HUDEP-2 (cell line): ENCODE measurements around the gene RCBTB2.

Experiments used
- DNase-seq, 76 experiments: peaks; one replicate each; lab custom pipeline; 2025; ENCODE audit not compliant: unreplicated experiment in 76 of 76; lab: John Stamatoyannopoulos, UW

Gene RCBTB2

DNA sequence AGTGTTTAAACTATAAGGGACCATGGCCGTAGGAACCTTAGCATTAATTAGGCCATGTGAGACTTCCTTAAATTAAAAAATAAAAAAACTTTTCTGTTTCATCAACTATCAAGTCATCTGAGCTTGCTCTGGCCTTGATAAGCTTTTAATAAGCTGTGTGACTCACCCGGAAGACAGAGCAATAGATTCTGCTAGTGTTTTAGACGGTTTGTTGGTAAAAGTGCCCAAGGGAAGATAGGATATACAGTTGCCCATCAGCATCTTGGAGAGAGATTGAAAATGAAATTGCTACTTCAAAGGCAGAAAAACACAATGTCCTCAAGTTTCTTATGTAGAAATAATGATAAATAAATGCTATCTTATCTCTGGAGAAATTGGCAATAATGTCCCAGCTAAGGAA, 31.2 kb upstream of the RCBTB2 start:
- DNase-seq = peak in 13 of 76 experiments; percentile 4 to 58 (median 13)

DNA sequence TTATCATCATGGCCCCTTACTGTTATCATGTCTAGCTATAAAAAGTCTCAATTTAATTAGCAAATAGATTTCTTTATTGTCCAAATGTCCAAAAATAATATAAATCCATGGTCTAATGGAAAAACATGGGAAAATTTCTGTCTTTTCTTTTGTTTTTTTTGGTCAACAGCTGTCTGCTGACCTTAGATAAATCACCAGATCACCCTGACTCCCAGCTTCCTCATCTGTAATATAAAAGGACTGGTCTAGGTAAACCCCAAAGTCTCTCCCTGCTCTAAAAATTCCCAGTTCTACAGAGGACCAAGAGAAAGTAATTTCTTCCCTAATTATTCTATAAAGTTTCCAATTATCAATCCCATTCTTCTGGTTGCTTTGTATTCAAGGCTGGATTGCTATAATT, 30.7 kb upstream of the RCBTB2 start:
- no peak for DNase-seq

DNA sequence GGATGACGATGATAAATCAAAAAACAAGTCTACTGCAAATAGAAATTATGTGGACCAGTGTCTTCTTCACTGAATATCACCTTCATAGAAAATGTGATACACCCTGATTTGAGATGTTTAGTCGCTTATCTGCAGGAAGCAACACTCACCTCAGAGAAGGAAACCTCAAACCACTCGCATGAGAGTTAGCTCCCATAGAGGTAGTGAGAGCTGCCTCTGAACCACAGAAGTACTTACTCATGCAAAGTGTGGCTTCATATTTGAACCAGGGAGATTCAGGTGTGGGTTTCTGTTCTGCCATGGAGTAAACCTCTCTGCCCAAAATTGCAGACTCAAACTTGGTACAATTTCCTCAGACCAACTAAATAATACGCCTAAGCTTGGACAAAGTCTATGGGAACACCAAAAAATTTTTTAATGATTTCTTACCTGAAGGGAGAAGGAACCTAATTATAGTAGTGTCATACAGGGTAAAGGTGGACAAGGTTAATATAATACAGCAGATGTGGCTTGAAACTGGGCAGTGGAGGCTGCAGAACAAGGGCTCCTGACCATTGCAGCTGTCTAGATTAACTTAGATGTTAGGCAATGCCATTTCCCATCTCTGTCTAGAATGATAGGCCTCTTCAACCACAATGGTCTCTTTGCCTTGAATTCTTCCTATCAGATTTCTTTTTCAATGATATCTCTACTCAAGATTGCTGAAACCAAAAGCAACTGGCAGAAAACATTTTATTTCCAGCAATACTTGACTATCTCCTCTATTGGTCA, 29.6 kb upstream of the RCBTB2 start:
- DNase-seq = peak in 5 of 76 experiments; percentile 12 to 34 (median 16)

DNA sequence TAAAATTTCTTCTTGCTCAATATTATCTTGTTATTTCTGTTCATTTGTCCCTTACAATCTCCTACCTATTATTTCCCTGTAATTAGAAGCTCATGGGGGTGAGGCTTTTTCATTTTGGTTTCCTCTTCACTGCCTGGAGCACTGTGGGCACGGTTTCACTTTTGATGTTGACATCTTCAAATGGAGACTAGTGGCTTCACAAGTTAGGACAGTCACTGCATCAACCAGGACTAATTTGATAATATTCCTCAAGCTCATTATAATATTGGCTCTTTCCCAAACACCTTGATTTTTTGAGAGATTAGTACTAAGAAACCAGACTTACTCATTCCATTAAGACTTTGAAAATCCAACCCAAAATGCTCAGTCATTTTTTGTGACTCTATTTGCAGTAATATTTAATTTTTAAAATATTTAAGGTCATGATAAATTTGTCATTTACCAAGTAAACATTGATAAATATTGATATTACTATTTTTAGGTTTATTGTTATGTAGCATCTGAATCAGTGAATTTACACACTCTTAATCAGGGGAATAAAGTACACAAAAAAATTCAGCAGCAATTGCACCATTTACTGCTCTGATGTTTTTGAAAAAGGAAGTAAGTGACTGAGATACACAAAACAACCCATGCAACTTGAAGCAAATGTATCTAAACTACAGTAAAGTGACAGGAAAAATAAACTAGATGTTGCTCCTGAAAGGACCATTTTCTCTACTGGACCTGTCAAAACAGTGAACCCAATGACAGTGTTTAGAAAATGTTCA, 28.8 kb upstream of the RCBTB2 start:
- peak in 9 of 76 experiments; percentile 3 to 22 (median 8) for DNase-seq

DNA sequence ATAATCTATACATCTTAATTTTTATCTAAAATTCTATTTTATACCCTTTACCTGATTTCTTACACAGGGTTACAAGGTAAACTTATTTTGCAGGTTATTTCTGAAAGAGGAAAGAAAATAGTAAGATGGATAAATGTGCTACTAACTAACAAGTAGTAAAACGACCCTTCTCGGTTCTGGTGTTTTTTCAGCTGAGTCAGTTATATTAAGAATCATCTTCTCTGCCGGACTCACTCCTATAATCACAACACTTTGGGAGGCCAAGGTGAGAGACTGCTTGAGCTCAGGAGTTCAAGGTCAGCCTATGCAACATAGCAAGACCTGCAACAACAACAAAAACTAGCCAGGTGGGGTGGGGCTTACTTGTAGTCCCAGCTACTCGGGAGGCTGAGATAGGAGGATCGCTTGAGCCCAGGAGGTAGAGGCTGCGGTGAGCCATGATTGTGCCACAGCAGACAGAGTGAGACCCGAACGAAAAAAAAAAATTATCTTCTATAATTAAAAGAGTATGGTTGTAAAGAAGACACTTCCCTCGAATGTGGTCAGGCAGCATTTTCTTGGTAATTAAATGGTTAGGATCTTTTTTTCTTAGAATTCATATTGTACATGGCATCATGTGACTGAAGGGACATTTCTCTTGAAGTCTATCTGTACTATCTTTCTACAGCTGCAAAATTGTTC, 27.9 kb upstream of the RCBTB2 start:
- no peak for DNase-seq

DNA sequence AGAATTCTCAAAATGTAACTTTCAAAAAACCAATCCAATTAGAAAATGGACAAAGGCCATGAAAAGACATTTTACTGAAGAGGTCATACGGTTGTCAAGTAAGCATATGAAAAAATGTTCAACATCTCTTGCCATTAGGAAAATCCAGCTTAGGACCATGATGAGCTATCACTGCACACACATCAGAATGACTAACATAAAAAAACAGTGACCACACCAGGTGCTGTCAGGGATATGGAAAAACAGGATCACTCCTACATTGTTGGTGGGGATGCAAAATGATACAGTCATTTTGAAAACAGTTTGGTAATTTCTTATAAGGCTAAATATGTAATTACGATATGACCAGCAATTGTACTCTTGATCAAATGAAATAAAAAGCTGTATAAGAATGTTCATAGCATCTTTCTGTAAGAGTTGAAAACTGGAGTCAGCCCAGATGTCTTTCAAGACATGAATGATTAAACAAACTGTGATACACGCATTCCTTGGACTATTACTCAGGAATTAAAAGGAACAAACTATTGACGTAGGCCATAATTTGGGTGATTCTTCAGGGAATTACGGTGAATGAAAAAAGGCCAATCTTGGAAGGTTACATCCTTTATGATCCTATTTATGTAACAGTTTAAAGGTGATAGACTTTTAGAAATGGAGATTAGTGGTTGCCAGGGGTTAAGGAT, 26.9 kb upstream of the RCBTB2 start:
- DNase-seq = no peak

DNA sequence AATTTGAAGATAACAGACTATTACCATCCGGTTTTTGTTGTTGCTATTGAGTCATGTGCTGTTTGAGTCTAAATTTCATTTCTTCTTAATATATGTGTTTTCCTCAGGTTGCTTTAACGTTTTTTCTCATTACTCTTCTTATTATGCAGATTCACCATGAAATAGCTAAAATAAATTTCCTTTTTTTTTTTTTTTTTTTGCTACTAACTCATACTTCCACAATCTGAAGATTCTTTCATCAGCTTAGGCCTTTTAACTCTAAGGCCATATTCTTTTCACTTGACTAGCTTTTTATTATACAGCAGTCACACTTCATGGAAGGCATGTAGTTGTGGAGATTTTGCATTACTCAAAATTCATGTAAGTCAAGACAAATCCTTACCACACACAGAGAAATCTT, 23.9 kb upstream of the RCBTB2 start:
- DNase-seq = no peak

DNA sequence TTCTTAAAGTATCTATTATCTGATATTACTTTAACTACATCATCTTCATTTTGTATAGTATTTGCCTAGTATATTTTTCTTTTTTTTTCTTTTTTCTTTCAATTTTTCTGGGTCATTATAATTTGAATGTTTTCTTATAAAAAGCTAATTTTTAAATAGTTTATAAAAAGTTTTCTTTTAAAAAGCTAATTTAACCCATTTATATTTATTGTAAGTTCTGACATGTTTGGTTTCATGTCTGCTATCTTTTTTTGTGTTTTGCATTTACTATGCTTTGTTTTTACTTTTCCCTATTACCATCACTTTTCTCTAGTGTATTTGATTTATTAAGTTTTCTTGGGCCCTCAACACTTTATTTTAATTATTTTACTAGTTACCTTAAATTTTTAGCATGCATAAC, 22.6 kb upstream of the RCBTB2 start:
- no peak for DNase-seq

DNA sequence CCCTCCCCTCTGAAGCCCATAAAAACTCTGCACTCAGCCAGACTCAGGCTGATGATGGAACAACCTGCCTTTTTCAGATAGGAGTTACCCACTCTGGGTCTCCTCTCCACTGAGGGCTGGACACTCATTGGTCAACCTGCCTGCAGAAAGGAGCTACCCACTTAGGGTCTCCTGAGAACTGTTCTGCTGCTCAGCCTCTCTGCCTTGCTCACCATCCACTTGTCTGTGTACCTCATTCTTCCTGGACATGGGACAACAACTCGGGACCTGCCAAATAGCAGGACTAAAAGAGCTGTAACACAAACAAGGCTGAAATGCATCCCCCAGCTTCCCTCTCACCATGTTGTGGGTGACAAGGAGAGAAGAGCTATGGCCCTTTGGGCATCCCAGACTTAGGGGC, 18.4 kb upstream of the RCBTB2 start:
- no peak for DNase-seq

DNA sequence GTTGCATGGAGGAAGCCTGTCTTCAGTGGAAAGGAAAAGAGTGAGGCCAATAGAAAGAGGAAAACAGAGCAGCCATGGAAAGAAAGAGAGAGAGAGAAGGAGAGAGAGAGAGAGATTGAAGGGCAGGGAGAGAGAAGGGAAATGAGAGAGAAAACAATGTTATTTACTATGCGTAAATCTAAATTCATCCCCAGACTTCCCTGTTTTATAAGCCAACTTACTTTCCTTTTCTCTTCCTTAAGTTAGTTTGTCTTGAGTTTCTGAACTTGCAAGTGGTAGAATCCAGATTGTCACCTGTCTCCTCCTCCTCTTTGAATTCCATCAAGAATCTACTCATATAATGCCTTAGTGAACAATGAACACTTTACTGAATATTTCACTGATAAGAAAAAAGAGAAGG, 16.8 kb upstream of the RCBTB2 start:
- DNase-seq = no peak

DNA sequence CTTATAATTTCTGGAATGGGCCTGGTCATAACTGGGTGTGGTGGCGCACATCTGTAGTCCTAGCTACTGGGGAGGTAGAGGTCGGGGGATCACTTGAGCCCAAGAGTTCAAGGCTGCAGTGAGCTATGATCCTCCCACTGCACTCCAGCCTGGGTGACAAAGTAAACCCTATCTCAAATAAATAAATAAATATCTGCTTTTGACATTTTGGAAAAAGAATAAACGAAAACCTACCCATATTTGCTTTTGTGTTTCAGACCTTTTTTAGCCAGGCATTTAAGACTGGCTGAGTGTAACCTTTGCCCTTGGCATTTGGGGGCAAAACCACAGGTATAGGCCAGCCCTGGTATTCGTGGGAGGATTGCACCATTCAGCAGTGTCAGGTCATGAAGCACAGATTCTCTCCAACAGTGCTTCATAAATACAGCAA, 14.8 kb upstream of the RCBTB2 start:
- no peak for DNase-seq

DNA sequence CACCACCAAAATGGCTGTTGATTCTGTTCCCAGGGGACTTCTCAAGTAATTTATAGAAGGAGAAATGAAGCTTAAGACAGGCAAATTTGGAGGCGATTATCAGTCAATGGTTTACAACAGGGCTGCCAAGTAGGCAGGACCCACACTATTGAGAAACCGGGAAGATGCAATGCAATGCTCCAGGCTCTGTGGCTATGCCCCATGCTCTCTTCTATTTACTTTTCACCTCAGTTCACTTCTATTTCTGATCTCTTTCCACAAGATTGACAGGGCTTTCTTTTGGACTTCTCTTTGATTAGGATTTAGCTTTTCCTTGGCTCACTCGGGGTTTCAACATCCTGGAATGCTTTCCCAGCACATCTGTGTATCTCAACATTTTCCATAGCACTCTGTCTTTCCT, 12.7 kb upstream of the RCBTB2 start:
- no peak for DNase-seq

DNA sequence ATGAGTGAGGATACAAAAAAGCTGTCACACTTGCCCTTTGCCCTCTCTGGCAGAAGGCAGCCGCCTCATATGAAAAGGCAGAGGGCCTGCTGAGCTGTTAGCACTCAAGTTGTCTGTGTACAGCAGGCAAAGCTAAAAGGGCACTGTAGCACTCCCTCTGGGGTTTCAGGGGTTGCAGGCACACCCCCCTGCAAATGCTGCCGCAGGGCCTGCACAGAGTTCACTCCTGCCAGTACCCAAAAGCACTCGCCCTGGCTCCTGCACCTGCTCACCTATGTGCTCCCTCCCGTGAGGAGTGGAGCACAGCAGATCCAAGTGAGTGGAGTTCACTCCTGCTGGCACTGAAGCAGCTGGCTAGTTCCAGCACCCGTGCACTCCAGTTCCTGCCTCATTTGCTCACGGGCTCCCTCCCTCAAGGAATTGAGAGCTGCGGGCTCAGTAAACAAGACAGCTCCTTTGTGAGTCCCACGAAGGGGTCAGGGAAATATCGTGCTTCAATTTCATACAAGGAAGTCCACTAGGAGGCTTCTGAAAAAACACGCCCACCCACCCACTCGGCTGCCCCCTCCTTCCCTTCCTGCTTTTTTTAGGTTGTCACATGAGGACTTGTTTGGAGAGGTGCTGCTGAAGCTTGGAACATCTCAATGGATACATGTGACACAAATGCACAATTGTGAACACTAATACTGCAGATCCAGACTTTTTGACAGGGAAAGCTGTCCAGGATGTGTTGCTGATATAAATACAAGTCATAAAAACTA, 9.9 kb upstream of the RCBTB2 start:
- peak in 1 of 76 experiments; percentile 1 for DNase-seq

DNA sequence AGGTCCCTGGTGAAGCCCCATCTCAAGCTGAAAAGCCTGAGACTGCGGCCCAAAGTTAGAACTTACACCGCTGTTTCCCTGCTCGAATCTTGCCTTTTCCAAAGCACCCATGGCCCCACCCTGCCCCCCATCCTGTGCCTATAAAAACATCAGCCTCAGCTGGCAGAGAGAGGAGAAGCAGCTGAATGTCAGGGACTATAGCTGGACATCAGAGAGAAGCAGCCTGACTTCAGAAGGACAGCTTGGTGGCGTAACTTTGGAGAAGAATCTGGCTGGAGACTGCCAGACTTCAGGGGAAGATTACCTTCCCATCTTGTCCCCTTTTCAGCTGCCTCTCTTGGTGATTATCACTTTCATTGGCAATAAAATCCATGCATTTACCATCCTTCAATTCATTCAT, 9.3 kb upstream of the RCBTB2 start:
- no peak for DNase-seq

DNA sequence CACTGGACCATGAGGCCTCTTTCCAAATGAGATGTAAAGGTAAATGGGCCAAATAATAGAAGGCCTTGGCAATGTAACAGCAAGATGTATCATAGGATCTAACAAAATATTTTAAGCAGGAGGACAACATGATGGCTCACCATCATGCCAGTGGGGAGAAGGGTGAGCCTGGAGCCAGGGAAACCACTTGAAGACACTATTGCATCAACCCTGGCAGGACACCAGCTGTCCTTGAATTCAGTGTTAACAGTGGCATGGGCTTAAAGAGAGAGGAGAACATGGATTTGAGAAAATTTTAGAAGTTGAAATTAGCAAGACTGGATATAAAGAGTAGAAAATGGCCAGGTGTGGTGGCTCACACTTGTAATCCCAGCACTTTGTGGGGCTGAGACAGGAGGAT, 6.7 kb upstream of the RCBTB2 start:
- DNase-seq = no peak

DNA sequence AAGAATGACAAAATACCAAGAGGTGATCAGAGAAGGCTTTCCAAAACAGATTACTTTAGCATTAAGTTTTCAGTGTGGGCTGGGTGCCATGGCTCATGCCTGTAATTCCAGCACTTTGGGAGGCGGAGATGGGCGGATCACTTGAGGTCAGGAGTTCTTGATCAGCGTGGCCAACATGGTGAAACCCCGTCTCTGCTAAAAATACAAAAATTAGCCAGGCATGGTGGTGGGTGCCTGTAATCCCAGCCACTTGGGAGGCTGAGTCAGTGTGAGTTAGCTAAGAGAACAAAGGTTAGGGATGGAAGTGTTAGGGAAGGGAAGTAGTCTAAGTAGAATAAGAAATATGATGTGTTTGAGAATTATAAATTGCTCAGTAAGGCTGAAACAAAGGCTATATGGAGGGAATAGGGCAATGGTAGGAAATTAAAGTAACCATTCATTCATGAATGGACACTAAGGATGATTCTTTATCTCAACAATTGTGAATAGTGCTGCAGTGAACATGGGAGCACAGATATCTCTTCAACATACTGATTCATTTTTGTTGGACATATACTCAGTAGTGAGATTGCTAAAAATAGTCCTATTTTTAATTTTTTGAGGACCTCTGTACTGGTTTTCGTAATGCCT, 3.9 kb upstream of the RCBTB2 start:
- DNase-seq = no peak

DNA sequence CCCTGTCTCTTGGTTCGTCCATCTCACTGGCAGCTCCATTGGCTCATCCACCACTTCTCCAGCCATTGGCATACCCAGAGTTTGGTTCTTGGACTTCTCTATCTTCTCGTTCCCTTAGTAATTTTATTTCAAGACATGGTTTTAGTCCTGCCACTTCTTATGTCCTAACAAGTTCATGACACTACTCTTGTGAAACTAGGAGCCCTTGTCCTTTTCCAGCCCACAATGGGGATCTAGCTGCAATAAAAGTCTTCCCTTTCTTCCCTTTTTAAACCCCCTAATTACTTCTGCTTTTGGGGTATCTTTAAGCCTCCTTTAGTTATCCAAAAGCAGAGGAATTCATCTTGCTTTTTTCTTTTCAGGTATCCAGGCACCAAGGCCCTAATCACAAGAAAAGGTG, 2.9 kb upstream of the RCBTB2 start:
- no peak for DNase-seq

DNA sequence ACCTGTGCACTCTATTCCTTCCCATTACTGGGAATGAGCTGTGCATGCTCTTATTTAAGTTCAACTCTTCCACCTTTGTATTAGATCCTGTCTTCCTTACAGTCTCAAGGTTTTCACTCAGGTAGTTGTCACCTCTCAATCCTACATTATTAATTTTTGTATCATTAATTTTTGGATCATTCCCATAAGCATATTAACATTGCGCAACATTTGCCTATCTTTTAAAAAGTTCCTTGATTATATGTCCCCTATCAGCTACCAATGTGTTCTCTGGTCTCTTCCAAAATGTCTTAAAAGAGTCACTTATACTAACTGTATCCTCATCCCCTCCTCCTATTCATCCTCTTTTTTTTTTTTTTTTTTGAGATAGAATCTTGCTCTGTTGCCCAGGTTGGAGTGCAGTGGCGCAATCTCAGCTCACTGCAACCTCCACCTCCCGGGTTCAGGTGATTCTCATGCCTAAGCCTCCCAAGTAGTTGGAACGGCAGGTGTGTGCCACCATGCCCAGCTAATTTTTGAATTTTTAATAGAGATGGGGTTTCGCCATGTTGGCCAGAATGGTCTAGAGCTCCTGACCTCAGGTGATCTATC, 2.1 kb upstream of the RCBTB2 start:
- no peak for DNase-seq

DNA sequence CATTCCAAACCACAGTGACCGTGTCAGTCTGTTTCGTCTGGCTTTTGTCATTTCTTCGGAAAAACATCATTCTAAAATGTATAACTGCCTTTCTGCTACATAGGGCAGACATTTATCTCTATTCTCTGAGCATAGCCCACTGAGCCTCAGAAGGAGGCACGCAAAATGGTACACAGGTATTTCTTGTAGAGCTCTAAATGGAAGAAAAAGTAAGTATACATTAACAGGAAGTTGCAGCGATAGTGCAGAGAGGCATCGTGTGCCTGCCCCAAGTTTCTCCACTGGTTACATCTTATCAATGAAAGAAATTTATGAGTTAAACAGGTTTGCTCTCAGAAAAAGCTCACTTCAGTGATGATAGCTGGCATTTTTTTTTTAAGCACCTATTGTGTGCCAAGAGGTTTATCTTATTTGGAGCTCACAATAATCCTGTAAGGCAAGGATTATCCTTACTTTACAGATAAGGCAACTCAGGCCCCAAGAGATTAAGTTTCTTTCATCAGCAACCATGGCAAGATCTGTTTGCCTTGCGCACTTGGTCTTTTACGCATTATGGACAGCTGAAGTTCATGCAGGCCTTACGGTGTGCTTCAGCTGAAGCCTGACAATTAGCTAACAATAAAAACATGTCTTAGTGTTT, 1.2 kb upstream of the RCBTB2 start:
- peak in 31 of 76 experiments; percentile 3 to 73 (median 29) for DNase-seq
